GM12865 (cell line): ENCODE results near the gene PFDN6.

Source experiments
- DNase-seq: peaks from one replicate; pipeline ENCODE4 v3.0.0; 2010; ENCODE audit warnings: low read depth
- H3K4me3 ChIP-seq: 2 replicates; pipeline ENCODE4 v1.5.1; 2011; ENCODE audit warnings: mild to moderate bottlenecking, low read depth, low read length, control low read depth
- TF ChIP-seq, protein P1 (sequence below): IDR thresholded peaks from 2 replicates; pipeline ENCODE4 v1.5.1; 2011; ENCODE audit warnings: low read length, control low read depth, low read depth, inconsistent platforms; ENCODE audit not compliant: insufficient read depth; ENCODE audit errors: missing control alignments

Gene PFDN6

DNA sequence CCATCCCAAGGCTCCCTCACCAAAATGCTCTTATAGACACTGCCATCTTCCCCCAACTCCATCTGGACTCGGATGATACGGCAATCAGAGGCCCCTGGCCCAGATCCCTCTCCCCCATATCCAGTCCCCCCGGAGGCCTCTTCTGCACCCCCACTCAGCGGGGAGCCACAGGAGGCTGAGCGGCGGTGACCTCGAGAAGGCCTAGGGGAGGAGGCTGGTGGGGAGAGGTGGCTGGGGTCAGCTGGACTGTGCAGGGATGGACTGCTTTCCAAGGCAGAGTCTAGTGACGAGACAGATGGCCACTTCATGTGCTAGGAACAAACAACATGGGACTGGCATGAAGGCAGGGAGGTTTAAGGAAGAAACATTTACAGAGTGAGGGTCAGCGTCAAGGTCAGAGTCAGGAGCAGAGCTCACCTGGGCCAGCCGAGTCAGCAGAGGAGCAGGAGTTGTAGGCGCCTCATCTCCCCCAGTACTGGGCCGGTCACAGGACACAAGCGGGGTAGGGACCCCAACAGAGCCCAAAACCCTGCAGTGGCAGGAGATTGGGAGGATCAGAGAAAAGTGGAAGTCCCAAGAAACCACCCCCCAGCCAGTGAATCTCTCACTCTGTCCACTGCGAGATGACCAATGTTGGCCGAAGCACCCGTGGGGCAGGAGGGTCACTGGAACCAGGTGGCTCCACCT lies 3.7 kb downstream of the PFDN6 start:
- H3K4me3 ChIP-seq: no peak overlapping the region
- DNase-seq: no peak
- TF ChIP-seq, protein P1, sequence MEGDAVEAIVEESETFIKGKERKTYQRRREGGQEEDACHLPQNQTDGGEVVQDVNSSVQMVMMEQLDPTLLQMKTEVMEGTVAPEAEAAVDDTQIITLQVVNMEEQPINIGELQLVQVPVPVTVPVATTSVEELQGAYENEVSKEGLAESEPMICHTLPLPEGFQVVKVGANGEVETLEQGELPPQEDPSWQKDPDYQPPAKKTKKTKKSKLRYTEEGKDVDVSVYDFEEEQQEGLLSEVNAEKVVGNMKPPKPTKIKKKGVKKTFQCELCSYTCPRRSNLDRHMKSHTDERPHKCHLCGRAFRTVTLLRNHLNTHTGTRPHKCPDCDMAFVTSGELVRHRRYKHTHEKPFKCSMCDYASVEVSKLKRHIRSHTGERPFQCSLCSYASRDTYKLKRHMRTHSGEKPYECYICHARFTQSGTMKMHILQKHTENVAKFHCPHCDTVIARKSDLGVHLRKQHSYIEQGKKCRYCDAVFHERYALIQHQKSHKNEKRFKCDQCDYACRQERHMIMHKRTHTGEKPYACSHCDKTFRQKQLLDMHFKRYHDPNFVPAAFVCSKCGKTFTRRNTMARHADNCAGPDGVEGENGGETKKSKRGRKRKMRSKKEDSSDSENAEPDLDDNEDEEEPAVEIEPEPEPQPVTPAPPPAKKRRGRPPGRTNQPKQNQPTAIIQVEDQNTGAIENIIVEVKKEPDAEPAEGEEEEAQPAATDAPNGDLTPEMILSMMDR: no peak

DNA sequence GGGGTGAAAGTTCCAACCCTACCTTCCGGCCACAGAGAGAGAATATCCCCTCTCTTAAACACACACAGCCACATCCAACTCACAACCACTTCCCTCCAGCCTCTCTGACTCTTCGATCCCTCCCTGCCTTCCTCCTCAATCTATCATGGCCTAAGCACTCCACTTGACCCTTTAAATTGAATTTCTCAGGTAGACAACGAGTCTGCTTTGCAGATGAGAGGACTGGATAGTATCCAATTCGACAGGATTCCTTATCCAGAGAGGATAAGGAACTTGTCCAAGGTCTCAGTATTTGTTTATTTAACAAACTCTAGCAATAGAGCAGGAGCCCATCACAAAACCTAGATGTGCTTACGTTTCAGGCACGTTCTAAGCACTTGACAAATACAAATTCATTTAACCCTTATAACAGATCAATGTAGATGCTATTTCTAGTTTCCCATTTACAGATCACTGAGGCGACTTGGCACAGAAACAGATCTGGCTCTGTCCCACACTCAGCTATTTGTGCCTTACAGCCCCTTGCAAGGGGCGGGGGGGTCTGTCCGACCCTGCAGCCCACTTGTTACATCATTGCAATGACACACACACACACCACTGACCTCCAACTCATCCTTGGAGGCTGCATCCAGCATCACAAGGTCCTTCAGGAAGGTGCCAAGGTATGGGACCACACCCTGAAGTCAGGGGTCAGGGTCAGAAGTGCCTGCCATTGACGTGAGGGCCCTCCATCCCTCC lies 4.9 kb downstream of the PFDN6 start:
- TF ChIP-seq, protein P1: no peak
- no peak for DNase-seq
- H3K4me3 ChIP-seq: no peak overlapping the region

DNA sequence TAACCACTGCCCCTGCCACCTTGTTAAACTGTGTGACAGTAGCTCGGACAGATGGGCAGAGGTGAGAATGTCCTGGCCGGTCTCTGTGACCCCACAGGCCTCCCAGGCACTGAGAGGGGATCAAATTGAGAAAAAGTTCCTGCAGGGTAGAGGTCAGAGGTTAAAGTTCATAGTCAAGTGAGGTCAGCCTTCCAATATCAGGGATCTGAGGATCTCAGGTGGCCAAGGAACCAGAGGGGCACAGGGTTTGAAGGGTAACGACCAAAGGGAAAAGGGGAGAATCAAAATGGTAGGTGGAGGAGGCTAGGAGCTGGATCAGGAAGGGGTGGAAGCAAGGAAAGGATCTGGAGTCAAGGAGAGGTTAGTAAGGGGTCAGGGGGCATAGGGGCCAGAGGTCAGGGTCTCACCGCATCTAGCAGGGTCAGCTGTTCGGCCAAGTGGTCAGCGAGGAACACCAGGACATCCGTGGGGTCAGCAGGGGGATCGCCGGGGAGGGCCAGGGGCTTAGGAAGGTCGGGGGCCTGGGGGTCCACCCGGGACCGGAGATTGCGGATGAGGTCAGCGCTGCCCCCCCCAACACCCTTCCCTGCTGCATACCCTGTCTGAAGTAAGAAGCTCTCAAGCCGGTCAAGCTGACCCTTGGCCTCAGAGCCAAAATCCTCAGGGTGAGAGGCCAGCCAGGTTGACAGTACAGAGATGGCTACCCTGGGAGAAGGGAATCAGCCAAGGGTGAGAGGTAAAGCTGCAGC lies 6.4 kb downstream of the PFDN6 start:
- H3K4me3 ChIP-seq: no peak overlapping the region
- TF ChIP-seq, protein P1: no peak
- DNase-seq: no peak

DNA sequence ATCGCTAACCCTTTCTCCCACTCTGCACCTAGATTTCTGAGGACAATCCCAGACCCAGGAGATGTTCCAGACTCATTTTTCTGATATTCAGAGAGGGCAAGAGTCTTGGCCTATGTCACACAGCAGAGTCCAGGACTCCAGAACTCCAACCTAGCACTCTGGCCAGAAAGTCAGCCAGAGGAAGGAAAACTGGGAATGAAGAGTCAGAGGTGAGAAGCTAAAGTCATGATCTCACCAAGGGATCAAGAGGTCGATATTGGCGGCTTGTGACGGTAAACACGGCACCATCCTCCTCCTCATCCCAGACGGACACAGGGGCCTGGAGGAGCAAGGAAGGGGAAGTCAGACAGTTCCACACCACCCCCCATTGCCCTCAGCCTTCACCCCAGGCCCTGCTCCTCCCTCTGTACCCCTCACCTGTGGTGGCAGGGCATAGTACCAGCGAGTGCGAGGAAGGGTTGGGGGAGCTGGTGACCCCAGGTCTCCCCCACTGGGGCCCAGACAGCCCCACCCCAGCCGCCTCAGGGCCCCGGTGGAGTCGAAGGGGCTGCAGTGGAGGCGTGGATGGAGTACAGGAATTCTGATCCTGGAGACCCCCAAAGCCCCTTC lies 7.5 kb downstream of the PFDN6 start:
- H3K4me3 ChIP-seq: peak overlapping the region; percentile 78; the same call in 1 of the 2 replicates
- TF ChIP-seq, protein P1: no peak
- DNase-seq: no peak

DNA sequence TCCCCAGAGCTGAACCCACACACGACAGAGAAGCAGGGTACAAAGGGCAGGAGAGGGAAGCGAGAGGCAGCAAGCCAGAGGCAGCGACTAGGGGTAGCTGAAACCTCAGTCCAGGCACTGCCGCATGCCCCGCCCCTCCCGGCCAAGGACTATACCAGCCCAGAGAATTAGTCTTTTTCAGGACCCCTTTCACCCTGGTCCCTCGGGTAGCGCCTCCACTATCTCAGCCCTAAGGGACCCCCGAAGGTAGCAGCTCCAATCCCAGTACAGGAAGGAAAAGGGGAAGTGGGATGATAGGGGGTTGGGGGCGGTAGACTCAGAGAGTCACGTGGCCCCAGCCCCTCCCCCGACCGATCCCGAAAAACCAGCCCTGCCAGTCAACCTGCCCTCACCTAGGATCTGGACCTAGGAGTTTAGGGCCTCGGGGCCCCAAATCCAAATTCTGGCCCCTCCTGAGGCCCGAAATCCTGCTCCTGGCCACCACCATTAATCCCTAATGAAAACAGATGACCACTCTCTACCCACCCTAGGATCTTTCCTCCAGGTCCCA lies 8.1 kb downstream of the PFDN6 start:
- H3K4me3 ChIP-seq: peak overlapping the region; percentile 78
- DNase-seq: no peak
- TF ChIP-seq, protein P1: no peak

DNA sequence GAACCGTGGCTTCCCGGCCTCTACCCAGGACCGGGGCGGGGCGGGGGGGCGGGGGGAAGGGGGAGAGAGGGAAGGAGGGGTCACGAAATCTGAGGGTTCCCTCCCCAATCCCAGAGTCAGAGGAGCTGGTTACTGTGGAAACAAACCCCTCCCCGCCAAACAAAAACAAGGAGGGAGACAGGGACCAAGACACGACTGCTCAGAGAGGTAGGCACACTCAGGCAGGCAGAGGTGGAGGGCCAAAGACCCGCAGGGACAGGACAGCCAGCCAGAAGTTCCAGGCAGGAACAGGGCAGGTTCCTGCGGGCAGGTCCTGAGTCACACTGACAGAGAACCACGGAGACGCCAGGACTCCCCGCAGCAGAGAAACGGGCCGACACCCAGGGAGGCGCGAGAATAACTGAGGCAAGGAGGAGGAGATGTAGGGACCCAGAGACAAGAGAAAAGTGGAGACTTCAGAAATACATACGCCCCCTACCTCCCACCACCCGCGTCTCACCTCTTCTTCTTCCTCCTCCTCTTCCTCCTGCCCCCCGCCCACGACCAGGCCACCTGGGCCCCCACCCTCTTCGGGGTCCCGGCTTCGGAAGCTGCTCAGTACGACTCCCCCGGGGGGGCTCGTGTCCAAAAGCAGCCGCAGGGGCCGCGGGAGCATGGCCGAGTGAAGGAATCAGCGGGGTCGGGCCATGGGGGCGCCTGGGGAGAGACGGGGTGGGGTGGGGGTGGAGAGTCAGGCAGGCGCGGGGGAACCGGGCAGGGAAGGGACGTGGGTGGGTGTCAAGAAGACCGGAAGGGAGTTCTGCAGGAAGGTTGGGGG lies 8.8 kb downstream of the PFDN6 start:
- TF ChIP-seq, protein P1: no peak
- H3K4me3 ChIP-seq: peak overlapping the region; percentile 78
- peak; percentile 78 for DNase-seq
